ENCODE data around the gene RANBP10.
"Not testable (repeated sequence)": the region's sequence is repeated elsewhere in the genome, so short reads cannot be mapped to it uniquely, and the experiment has no call there.

RANBP10 gene

DNA sequence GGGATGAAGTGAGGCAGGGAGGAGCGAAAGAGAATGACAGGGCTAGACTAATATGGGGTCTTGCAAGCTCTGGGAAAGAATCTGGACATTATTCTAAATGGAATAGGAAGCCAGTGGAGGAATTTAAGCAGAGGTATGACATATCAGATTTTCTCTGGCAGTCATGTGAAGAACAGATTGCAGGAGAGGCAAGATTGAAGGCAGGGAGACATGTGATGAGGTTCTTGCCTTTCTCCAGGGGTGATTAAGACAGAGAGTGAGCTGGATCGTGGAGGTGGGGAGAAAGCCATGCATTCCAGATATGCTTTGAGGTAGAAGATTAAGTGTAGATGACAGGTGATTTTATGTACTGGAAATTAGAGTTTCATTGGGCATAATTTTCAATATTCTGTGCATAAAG lies 31.5 kb upstream of the RANBP10 start:
- Mint-ChIP-seq H3K4me3 (no peak overlapping the region), H3K4me1 (peaks cover 16% of the 10 kb centered on the region), H3K27ac (no peak overlapping the region), H3K9me3 (no peaks in the 10 kb centered on the region), H3K27me3 (no peaks in the 10 kb centered on the region), H3K36me3 (no peaks in the 10 kb centered on the region)

- not testable (repeated sequence) for H3K27me3 Mint-ChIP-seq, H3K4me3 Mint-ChIP-seq, H3K9me3 Mint-ChIP-seq, H3K27ac Mint-ChIP-seq, H3K36me3 Mint-ChIP-seq
- H3K4me1 Mint-ChIP-seq = peaks cover 15% of the 10 kb centered on the region
These were observed 30.8 kb upstream of the RANBP10 start for GRCh38 chr16:67837190-67837589.

DNA sequence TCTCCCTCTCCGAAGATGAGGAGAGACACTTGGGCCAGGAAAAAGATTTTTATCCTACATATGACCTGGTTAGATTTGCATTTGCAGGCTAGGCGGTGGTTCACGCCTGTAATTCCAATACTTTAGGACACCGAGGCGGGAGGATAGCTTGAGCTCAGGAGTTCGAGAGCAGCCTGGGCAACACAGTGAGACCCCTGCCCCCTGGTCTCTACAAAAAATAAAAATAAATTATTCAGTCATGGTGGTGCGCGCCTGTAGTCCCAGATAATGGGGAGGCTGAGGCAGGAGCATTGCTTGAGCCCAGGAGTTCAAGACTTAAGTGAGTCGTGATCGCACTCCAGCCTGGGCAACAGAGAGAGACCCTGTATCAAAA lies 27.9 kb upstream of the RANBP10 start:
- Mint-ChIP-seq H3K27me3 (no peaks in the 10 kb centered on the region), H3K36me3 (peaks cover 3% of the 10 kb centered on the region), H3K4me3 (peak overlapping the region; percentile 94), H3K9me3 (no peaks in the 10 kb centered on the region), H3K27ac (no peak overlapping the region), H3K4me1 (peaks cover 10% of the 10 kb centered on the region)

DNA sequence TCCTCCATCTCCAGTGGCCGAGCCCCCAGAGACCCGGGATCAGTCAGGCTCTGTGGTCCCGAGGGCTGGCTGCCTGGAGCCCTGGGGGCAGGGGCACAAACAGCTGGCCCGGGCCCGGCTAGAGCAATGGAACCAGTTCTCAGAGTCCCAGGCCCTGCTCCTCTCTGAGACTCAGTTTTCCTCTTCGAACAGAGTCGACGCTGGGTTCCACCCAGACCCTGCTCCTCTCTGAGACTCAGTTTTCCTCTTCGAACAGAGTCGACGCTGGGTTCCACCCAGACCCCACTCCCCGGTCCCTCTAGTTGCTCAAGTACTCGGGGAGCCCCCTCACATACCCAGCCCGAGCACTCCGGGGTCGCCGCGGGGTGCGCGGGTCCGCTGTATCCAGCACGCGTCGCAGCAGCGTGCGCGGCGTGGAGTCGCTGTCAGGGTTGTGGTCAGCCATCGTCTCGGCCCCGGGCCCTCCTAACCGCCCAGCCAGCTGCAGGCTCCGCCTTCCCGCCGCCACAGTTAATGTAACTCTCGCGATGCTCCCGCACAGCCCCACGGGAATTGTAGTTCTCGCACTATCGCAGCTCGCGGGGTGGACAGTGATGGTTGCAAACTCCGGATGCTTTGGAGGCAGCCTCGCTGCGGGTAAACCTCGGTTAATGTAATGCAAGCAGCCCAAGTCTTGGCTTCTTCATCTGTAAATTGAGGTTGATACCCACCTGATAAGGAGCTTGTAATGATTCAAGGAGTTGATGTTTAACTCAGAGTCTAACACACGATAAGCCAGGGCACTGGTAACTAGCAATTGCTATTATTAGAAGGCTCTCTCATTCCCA lies 27.3 kb upstream of the RANBP10 start:
- Mint-ChIP-seq H3K27me3 (no peaks in the 10 kb centered on the region), H3K4me1 (peaks cover 10% of the 10 kb centered on the region), H3K4me3 (peak overlapping the region; percentile 94), H3K9me3 (no peaks in the 10 kb centered on the region), H3K27ac (peak overlapping the region; percentile 81), H3K36me3 (peaks cover 3% of the 10 kb centered on the region)

DNA sequence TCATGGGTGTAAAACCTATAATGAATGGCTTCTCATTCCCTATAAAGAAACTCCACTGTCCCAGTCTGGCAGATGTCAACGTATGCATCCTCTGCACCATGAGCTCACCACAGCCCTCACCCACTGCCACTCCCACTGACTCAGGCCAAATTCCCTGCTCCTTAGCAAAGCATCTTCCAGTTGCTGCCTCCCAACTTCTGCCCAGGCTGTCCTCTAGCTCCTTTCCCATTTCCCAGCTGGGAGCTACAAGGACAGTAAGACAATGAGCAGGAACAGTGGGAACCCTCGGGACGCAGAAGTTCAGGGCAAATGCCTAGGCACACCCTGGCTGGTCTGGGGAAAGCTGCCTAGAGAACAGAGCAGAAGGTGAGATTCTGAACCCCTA lies 26.7 kb upstream of the RANBP10 start:
- H3K27ac Mint-ChIP-seq = peak overlapping the region; percentile 35

GRCh38 chr16:67828651-67829050 lies 22.3 kb upstream of the RANBP10 start:
- Mint-ChIP-seq H3K4me3 (no peak overlapping the region), H3K36me3 (peaks cover 3% of the 10 kb centered on the region), H3K4me1 (peaks cover 5% of the 10 kb centered on the region), H3K27ac (no peak overlapping the region), H3K9me3 (no peaks in the 10 kb centered on the region), H3K27me3 (no peaks in the 10 kb centered on the region)

More for the DNA sequence above, 26.7 kb upstream of the RANBP10 start:
- H3K4me3 Mint-ChIP-seq = peak overlapping the region; percentile 94
- H3K9me3 Mint-ChIP-seq = no peaks in the 10 kb centered on the region
- H3K27me3 Mint-ChIP-seq = no peaks in the 10 kb centered on the region
- H3K4me1 Mint-ChIP-seq = peaks cover 10% of the 10 kb centered on the region
- H3K36me3 Mint-ChIP-seq = peaks cover 3% of the 10 kb centered on the region

DNA sequence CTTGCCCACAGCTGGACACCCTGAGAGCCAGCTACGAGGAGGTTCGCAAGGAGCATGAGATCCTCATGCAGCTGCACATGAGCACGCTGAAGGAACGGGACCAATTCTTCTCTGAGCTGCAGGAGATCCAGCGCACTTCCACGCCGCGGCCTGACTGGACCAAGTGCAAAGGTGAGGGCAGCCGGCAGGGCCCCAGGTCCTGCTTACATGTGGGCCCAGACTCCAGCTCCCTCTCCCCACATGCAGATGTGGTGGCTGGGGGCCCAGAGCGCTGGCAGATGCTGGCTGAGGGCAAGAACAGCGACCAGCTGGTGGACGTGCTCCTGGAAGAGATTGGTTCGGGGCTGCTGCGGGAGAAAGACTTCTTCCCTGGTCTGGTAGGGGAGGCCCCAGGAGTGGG lies 19.5 kb upstream of the RANBP10 start:
- Mint-ChIP-seq H3K36me3 (peaks cover 3% of the 10 kb centered on the region), H3K27ac (no peak overlapping the region), H3K4me1 (no peaks in the 10 kb centered on the region), H3K27me3 (no peaks in the 10 kb centered on the region), H3K9me3 (no peaks in the 10 kb centered on the region), H3K4me3 (no peak overlapping the region)

- H3K9me3 Mint-ChIP-seq = no peaks in the 10 kb centered on the region
- H3K36me3 Mint-ChIP-seq = peaks cover 2% of the 10 kb centered on the region
- no peaks in the 10 kb centered on the region for H3K27me3 Mint-ChIP-seq
- no peak overlapping the region for H3K4me3 Mint-ChIP-seq
- no peaks in the 10 kb centered on the region for H3K4me1 Mint-ChIP-seq
- no peak overlapping the region for H3K27ac Mint-ChIP-seq
These were observed 18.8 kb upstream of the RANBP10 start for GRCh38 chr16:67825119-67825518.

- Mint-ChIP-seq H3K36me3 (no peaks in the 10 kb centered on the region), H3K9me3 (no peaks in the 10 kb centered on the region), H3K27ac (no peak overlapping the region), H3K4me3 (no peak overlapping the region), H3K4me1 (no peaks in the 10 kb centered on the region), H3K27me3 (no peaks in the 10 kb centered on the region)
These were observed 16.2 kb upstream of the RANBP10 start for GRCh38 chr16:67822511-67822910.

GRCh38 chr16:67820608-67821259 lies 14.4 kb upstream of the RANBP10 start:
- no peaks in the 10 kb centered on the region for H3K9me3 Mint-ChIP-seq
- H3K27me3 Mint-ChIP-seq = no peaks in the 10 kb centered on the region
- H3K36me3 Mint-ChIP-seq = no peaks in the 10 kb centered on the region
- H3K27ac Mint-ChIP-seq = no peak overlapping the region
- peaks cover 6% of the 10 kb centered on the region for H3K4me1 Mint-ChIP-seq
- no peak overlapping the region for H3K4me3 Mint-ChIP-seq

DNA sequence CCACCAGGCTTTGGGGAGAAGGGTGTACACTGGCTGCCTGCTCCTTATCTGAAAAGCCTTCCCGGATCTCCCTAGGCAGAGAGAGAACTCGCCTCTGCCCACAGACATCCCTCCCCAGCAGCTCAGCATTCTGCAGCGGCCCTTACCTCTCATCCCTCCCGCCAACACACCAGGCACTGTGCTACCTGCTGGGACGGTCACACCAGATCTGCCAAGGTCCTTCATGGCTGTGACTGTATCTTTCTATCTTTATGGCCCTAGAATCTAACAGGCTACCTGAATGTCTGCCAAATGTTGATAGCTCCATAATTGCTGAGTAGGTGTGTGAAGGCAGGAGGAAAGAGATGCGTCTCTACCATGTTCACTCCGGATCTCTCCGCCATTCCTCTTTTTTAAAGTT lies 8.2 kb upstream of the RANBP10 start:
- Mint-ChIP-seq H3K4me3 (no peak overlapping the region), H3K4me1 (peaks cover 6% of the 10 kb centered on the region), H3K27me3 (no peaks in the 10 kb centered on the region), H3K9me3 (no peaks in the 10 kb centered on the region), H3K36me3 (no peaks in the 10 kb centered on the region), H3K27ac (no peak overlapping the region)

GRCh38 chr16:67811899-67812298 lies 5.5 kb upstream of the RANBP10 start:
- no peaks in the 10 kb centered on the region for H3K36me3 Mint-ChIP-seq
- no peak overlapping the region for H3K4me3 Mint-ChIP-seq
- H3K27me3 Mint-ChIP-seq = no peaks in the 10 kb centered on the region
- no peaks in the 10 kb centered on the region for H3K9me3 Mint-ChIP-seq
- no peak overlapping the region for H3K27ac Mint-ChIP-seq
- peaks cover 6% of the 10 kb centered on the region for H3K4me1 Mint-ChIP-seq

- no peaks in the 10 kb centered on the region for H3K27me3 Mint-ChIP-seq
- peak overlapping the region; percentile 91 for H3K27ac Mint-ChIP-seq
- H3K4me1 Mint-ChIP-seq = peaks cover 30% of the 10 kb centered on the region
- H3K36me3 Mint-ChIP-seq = peaks cover 4% of the 10 kb centered on the region
- H3K4me3 Mint-ChIP-seq = peak overlapping the region; percentile 93
- no peaks in the 10 kb centered on the region for H3K9me3 Mint-ChIP-seq
These were observed 855 bp upstream of the RANBP10 start for GRCh38 chr16:67807148-67807682.

DNA sequence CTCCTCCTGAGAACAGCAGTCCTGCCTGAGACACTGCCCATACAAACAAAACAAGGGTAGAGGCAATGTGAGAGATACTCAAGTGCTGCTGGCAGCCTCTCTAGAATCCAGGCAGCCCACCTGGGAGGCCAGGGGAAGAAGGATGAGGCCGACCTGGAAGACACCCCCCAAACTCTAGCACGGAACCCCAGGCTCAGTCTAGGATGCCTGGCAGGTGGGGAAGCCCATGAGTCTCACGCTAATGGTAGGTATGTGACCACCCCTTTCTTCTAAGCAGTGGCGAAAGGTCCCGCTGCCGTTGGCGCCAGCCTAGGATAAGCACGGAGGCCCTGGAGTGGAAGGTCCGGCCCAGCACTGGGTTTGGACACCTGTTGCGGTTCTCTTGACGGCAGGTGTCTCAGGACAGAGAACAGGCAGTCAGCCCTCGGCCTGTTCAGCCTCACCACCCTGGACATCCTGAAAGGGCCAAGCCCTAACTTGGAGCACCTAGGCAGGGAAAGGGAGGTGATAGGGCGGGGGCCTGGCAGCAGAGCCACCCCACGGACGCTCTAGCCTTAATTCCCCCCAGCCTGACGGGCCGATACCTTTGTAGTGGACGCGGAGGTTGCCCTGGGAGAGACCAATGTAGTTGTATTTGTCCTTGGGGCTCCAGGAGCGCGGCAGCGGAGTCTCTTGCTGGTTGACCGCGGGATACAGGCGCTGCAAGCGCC lies 487 bp downstream of the RANBP10 start:
- peaks cover 4% of the 10 kb centered on the region for H3K36me3 Mint-ChIP-seq

DNA sequence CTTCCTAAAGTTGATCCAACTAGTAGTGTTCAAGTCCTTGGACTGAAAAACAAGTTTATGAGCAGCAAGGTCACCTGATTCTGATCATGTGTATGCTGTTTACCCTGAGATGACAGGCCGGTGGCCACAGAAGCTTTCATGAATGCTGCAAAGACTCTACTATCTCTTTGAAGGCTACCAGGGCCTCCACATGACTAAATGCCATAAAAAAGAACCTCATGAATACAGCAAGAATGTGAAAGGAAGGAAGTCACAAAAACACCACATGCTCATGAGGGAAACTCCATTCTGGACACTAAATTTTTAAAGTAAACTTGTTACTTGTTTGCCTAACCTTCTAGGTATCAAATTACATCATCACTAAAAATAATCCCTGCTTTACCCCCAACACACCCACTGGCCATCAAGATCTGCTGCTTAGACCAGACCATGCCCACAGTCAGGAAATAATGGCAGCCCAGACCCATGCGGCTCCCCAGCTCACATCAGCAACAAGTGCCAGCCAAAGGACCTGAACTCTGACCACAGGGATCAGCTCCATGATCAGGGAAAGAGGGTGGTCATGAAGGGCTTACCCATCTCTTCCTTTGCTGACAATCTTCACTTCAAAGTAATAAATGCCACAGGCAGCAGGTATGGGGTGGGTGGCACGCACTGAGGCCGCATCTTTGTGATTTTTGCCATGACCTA lies 1.4 kb downstream of the RANBP10 start:
- Mint-ChIP-seq H3K4me1 (peaks cover 52% of the 10 kb centered on the region), H3K9me3 (no peaks in the 10 kb centered on the region)

More for the DNA sequence above, 487 bp downstream of the RANBP10 start:
- Mint-ChIP-seq H3K4me3 (peak overlapping the region; percentile 93), H3K4me1 (peaks cover 43% of the 10 kb centered on the region), H3K27ac (peak overlapping the region; percentile 35), H3K27me3 (no peaks in the 10 kb centered on the region), H3K9me3 (no peaks in the 10 kb centered on the region)

More for the DNA sequence above, 1.4 kb downstream of the RANBP10 start:
- Mint-ChIP-seq H3K4me3 (peak overlapping the region; percentile 93), H3K27me3 (no peaks in the 10 kb centered on the region), H3K27ac (no peak overlapping the region), H3K36me3 (peaks cover 7% of the 10 kb centered on the region)

Data from activated naive CD4-positive, alpha-beta T cell treated with anti-CD3 and anti-CD28 coated beads, Interleukin-2, amount 50 U/mL, for 24 hours (primary cell).